Pancreas (tissue), 10 donors: ENCODE measurements around the gene SLC7A10. TPM values are rescaled to one million over a fixed set of nuclear protein-coding genes. Genes with fewer than 3 reads are reported as not detected.

Source experiments
- ATAC-seq, 4 donors: fragments of 200-7000 bp; cut with Tn5 transposase; one replicate each; pipeline versions ENCODE4 v1.8.0 to v1.9.1; 2020; ENCODE audit warnings: mild to moderate bottlenecking in 4 of 4, moderate library complexity in 4 of 4
- DNase-seq, 6 donors: peaks; one replicate each; pipeline ENCODE4 v3.0.0-alpha.2; 2020
- FAIRE-seq: peaks from 2 replicates; lab custom pipeline; 2012; peaks lifted over from hg19 to GRCh38; lab: Jason Lieb, UNC
- H3K27ac ChIP-seq, 4 donors: fragments of 200-600 bp; sonication (generic); 1 replicate in 3 of 4; 2 replicates in 1 of 4; pipeline versions ENCODE4 v1.5.0 to v1.8.0; 2020
- H3K27me3 ChIP-seq, 4 donors: fragments of 200-600 bp; one replicate each; pipeline ENCODE4 v1.8.0; 2021
- H3K36me3 ChIP-seq, 3 donors: fragments of 200-600 bp; sonication (generic) in 1 of 3; one replicate each; pipeline versions ENCODE4 v1.5.0 to v1.8.0; 2020 to 2021
- H3K4me1 ChIP-seq, 3 donors: fragments of 200-600 bp; one replicate each; pipeline ENCODE4 v1.8.0; 2021
- H3K4me3 ChIP-seq, 4 donors: fragments of 200-600 bp; sonication (generic) in 2 of 4; one replicate each; pipeline versions ENCODE4 v1.5.0 to v1.8.0; 2020 to 2021
- H3K9me3 ChIP-seq, 4 donors: fragments of 200-600 bp; one replicate each; pipeline ENCODE4 v1.8.0; 2021
- CTCF ChIP-seq, 4 donors: fragments of 200-600 bp; sonication (generic) in 3 of 4; IDR thresholded peaks; one replicate each; pipeline versions ENCODE4 v1.5.0 to v1.8.0; 2021; ENCODE audit warnings: antibody characterized with exemption in 4 of 4
- WGBS, 2 donors: extraction: QIAGEN DNeasy Blood & Tissue Kit; methylation state at CpG; one replicate each; pipeline ENCODE4 v1.1.7; 2013; 5-methylcytosine and 5-hydroxymethylcytosine counted together
- intact Hi-C, 3 donors: fragments of 100-400 bp; cut with DNase I; formaldehyde crosslinking; loops; one replicate each; pipeline versions ENCODE4 v1.11.1 to v1.14.2; 2022
- polyA plus RNA-seq, 2 donors: library from polyadenylated mRNA; stranded (reverse); fragments of 200-250 nt; gene quantifications; one replicate each; pipeline ENCODE4 v1.2.3, GENCODE V29; 2013
- total RNA-seq, 6 donors: library from RNA; stranded (reverse); fragmentation: NEBNext Ultra II Directional in 4 of 6; extraction: Animal tissue kit (Norgen Biotek cat#: 25700) in 4 of 6; gene quantifications; one replicate each; pipeline versions ENCODE4 v1.2.1 to v1.2.4, GENCODE V29; 2021 to 2023
- donor health status: healthy with polysubstance abuse.
- donor health status: DM: no; HTN: no; CAD: no; lungs with moderate emphysema.
- donor health status: DM: no; HTN: no; CAD: no.
- donor health status: control.
- donor health status: control.
- donor health status: Bipolar disorder and iron deficiency.
- donor health status: DM: yes; HTN: yes; CAD: no.
- donor health status: DM: no; HTN: no; CAD: no.
- donor health status: DM: no; HTN: no; CAD: no.
- donor health status: DM: yes; HTN: yes; CAD: no.

The SLC7A10 gene
- total and polyA plus RNA-seq, 8 donors, result 0.28 to 1.3 (median 0.38) TPM; not detected in 5

- no peak for FAIRE-seq
Measured at GRCh38 chr19:33256261-33256660, 30.6 kb upstream of the SLC7A10 start.

GRCh38 chr19:33255781-33256180, 30.1 kb upstream of the SLC7A10 start:
- Histone ChIP-seq H3K36me3 (no peaks in the 10 kb centered on the region), H3K4me1 (no peaks in the 10 kb centered on the region), H3K27ac (no peak overlapping the region), H3K4me3 (no peak overlapping the region), H3K9me3 (no peaks in the 10 kb centered on the region), H3K27me3 (no peaks in the 10 kb centered on the region)
- FAIRE-seq (no peak), DNase-seq (no peak), ATAC-seq (no peak)
- intact Hi-C loops, result no loop called here
- TF ChIP-seq CTCF (IDR thresholded peaks at IDR 0.05), result no peak
- 82 to 95% methylated on average over 7 of the region's 7 CpGs for WGBS, 2 donors

More at GRCh38 chr19:33256261-33256660, 30.6 kb upstream of the SLC7A10 start:
- Histone ChIP-seq H3K4me1 (no peaks in the 10 kb centered on the region), H3K27ac (no peak overlapping the region), H3K4me3 (no peak overlapping the region), H3K9me3 (no peaks in the 10 kb centered on the region), H3K36me3 (no peaks in the 10 kb centered on the region), H3K27me3 (no peaks in the 10 kb centered on the region)
- intact Hi-C loops, result no loop called here
- 70 to 76% methylated on average over 7 of the region's 7 CpGs for WGBS, 2 donors
- no peak for TF ChIP-seq CTCF (IDR thresholded peaks at IDR 0.05)
- ATAC-seq, result no peak
- no peak for DNase-seq

GRCh38 chr19:33254245-33254824, 28.7 kb upstream of the SLC7A10 start:
- no peak for FAIRE-seq
- intact Hi-C loops, result no loop called here

DNA sequence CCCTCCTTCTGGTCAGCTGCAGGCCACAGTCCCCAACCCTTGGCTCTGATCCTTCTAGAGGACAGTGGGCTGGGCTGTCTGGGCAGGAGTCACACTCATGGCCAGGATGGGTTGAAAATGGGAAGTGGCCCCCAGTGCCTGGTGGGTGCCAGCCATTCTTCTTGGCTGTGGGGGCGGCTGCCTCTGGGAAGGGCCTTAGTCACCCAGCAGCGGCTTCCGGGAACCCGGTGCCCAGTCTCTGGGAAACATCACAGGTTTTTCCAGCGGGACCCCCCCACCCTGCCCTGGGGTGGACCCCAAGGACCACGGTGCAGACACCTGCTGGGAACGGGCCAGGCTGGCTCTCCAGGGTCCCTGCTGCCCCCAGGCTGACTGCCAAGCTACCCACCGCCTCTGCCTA, 27.3 kb upstream of the SLC7A10 start:
- FAIRE-seq, result no peak
- no peaks in the 10 kb centered on the region for H3K4me1 ChIP-seq
- H3K4me3 ChIP-seq, result no peak overlapping the region
- intact Hi-C loops, result no loop called here
- peak in 2 of 4 donors; percentile 20 to 70 for ATAC-seq
- DNase-seq, result peak in 1 of 6 donors; percentile 58
- no peaks in the 10 kb centered on the region for H3K27me3 ChIP-seq
- H3K9me3 ChIP-seq, result no peaks in the 10 kb centered on the region
- no peak for TF ChIP-seq CTCF (IDR thresholded peaks at IDR 0.05)
- no peak overlapping the region for H3K27ac ChIP-seq
- H3K36me3 ChIP-seq, result no peaks in the 10 kb centered on the region
- 70 to 83% methylated on average over 7 to 8 of the region's 8 CpGs for WGBS, 2 donors

More at GRCh38 chr19:33254245-33254824, 28.7 kb upstream of the SLC7A10 start:
- ATAC-seq (no peak), DNase-seq (peak in 1 of 6 donors; percentile 47)
- no peaks in the 10 kb centered on the region for H3K4me1 ChIP-seq
- H3K27me3 ChIP-seq, result no peaks in the 10 kb centered on the region
- no peaks in the 10 kb centered on the region for H3K9me3 ChIP-seq
- no peak overlapping the region for H3K27ac ChIP-seq
- no peak overlapping the region for H3K4me3 ChIP-seq
- no peaks in the 10 kb centered on the region for H3K36me3 ChIP-seq
- no peak for TF ChIP-seq CTCF (IDR thresholded peaks at IDR 0.05)
- WGBS, 2 donors, result 75 to 84% methylated on average over 12 to 13 of the region's 13 CpGs

- no peaks in the 10 kb centered on the region for H3K9me3 ChIP-seq
- H3K4me1 ChIP-seq, result no peaks in the 10 kb centered on the region
- ATAC-seq (no peak), DNase-seq (no peak), FAIRE-seq (no peak)
- H3K36me3 ChIP-seq, result no peaks in the 10 kb centered on the region
- intact Hi-C loops, result no loop called here
- H3K27me3 ChIP-seq, result no peaks in the 10 kb centered on the region
- H3K4me3 ChIP-seq, result no peak overlapping the region
- no peak overlapping the region for H3K27ac ChIP-seq
- no peak for TF ChIP-seq CTCF (IDR thresholded peaks at IDR 0.05)
- 89 to 95% methylated on average over 4 of the region's 4 CpGs for WGBS, 2 donors
Measured at GRCh38 chr19:33252418-33252962, 26.8 kb upstream of the SLC7A10 start.
